ENCODE data around the gene LRRN2.
"Not testable (repeated sequence)": the region's sequence is repeated elsewhere in the genome, so short reads cannot be mapped to it uniquely, and the experiment has no call there.

The LRRN2 gene

DNA sequence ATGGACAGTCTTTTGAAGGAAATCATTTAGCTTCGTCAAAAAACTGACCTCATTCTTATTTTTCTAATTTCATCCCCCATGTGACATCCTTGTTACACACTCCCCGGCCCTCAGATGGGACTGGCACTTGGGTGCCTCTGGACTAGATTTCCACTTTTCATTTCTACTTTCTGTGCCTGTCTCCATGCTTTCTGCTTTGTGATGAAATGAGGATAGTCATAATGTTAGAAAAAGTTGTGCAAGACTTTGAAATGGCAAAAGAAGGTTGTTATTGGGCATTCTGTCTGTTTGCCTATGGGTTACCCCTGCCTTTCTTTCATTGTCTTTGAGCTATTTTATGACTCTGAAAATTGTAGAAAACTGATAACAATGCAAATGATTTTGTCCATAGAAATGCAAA is 114.4 kb downstream of the LRRN2 start:
- no peak for DNase-seq

DNA sequence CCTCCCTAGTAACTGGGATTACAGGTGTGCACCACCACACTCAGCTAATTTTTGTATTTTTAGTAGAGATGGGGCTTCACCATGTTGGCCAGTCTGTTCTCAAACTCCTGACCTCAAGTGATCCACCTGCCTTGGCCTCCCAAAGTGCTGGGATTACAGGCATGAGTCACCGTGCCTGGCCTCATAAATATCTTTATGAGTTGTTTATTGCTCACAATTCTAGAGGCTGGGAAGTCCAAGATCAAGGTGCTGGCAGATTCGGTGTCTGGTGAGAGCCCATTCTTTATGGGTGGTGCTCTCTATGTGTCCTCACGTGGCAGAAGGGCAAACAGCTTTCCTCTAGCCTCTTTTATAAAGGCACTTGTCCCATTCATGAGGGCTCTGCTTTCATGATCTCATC is 115.5 kb downstream of the LRRN2 start:
- not testable (repeated sequence) for DNase-seq

DNA sequence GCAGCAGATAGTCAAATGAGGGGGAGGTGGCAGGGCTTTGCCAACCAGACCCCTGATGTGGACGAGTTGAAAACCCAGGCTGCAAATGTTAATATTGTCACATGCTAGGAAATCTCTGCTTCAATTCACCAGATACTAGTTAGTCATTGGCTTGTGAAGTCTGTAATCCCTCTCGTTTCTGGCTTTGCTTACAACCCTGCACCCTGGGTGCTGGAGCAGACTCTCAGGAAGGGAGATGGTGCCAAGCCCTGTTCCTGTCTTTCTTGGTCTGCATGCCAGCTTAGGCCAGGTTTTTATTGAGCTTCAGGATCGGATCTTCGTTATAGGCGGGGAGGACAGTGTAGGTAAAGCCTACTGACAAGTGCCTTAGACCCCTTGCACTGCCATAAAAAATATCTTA is 116.1 kb downstream of the LRRN2 start:
- DNase-seq, result no peak

DNA sequence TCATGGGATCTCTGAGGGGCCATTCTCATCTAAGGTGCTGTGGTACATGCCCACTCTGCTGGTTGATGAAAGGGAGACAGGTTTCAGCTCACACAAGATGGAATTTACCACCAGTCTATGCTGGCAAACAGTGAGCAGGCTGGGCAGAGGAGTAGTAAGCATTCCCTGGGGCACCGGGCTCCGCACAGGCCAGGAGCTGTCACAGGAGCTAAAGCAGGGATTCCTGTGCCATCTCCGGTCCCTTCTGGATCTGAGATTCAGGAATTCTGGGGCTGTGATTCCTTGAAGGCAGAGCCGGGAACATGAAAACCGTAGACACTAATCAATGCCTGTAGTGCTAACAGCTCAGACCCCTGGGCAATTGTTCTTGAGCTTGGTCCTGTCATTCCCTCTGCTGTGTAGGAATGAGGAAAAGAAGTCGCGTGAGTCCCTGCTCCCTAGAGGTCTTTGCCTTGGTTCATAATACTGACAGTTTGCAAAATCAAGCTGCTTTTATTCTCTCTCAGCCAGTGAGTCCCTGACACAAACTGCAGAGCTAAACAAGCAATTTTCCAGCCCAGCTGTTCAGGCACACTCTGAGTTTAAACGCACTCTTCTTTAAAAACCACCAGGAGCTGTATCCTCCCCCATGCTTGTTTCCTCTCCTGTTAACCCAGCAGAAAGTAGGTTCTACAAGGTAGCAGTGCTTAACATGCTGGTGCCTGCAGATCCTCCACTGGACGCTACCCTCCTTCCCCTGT is 116.8 kb downstream of the LRRN2 start:
- DNase-seq, result no peak
